Limb (tissue), 2 donors: ENCODE data around the gene RAPGEF6.
A peak's percentile ranks its signal among the peaks of the same experiment; 100 is the strongest.
"Not testable (repeated sequence)": the region's sequence is repeated elsewhere in the genome, so short reads cannot be mapped to it uniquely, and the experiment has no call there.

Experiments
- DNase-seq, 2 donors: peaks; one replicate each; pipeline ENCODE4 v3.0.0-alpha.2; 2016; ENCODE audit errors: extremely low spot score in 2 of 2

The RAPGEF6 gene

DNA sequence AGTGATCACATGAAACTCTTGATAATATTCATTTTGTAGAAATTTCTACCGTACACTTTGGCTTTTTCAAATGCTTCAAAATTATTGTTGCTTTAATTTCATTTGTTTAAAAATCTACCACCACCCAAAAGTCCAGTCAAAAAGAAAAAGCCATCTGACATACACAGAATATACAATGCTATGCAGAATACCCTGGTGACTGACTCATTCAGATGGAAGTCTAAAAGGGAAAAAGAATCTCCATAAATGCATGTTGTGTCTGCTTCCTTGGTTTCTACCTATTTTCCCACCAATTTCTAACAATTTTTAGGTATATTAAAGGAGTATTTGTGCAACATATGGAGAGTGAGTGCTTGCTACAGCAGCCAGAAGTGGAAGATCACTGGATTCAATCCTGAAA lies 9.3 kb upstream of the RAPGEF6 start:
- DNase-seq, result no peak

DNA sequence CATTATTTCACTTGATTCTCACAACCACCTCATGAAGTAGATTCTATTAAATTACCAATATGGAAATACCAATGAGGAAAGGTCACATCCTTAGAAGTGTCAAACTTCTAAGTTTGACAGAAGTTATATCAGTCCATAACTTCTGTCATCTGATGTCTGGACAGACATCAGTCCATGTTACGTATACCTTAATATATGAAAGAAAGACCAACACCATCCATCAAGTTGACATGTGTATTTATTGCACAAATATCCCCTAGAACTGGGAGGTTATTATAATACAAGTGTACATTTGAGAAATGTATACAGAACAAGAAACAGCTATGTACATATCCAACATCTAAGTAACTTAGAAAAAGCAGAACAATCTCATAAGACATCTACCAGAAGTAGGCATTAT lies 6.5 kb upstream of the RAPGEF6 start:
- no peak for DNase-seq

DNA sequence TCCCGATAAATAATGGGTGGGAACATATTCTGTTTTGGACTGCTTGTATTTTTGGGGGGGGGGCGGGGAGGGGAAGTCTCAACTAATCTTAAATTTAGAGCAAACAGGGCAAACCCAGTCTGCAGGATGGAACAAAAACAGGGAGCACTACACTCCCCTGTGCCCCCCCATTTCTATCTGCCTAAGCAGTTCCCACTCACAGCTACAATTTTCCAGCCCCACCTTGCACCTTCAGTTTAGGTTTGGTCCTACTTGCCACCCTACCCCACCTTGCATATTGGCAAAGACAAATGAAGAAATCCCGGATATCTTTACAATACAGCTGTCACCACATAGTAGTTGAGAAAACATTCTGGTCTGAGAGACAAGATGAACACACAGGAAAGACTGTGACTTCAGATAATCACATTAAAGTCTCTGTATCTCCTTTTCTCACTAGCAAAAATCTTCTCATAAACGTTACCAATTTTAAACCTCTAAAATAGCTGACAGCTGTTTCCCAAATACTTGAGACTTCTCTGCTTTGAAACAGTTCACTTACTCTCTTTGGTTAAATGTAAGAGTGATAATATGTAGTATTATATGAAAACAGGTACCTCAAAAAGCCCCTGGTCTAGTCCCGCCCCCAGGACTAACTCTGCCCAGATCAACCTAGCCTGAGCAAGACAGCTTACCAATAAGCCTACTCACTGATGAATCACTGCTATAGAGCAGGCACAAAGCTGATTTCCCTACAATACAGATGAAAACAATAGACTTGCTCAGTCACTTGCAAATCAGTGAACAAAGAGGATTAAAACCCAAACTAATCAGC lies 5.2 kb upstream of the RAPGEF6 start:
- no peak for DNase-seq

DNA sequence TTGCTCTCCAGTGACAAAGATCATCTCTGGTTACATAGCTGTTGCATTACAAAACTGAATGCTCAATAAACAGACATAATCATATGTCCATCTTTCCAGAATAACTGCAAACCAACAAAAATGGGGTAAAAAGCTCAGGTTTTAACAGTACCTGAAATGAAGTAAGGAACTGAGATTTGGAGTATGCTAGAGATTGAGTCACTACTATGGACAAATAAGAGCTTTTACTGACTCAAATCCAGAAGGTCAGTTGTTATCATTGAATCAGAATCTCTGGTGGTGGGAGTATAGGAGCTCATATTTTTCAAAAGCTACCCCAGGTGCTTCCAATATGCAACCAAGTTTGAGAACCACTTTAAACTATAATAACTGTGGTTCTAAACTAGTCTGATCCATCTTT lies 4.1 kb upstream of the RAPGEF6 start:
- DNase-seq, result no peak

DNA sequence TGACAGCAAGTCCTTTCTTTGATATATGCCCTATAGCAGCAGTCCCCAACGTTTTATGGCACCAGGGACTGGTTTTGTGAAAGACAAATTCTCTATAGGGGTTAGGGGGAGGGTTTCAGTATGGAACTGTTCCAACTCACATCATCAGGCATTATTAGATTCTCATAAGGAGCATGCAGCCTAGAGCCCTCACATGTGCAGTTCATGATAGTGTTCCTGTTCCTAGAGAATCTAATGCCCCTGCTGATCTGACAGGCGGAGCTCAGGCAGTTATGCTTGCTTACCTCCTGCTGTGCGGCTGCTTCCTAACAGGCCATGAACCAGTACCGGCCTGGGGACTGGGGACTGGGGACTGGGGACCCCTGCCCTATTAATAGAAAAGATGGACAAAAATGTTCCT lies 2.7 kb upstream of the RAPGEF6 start:
- DNase-seq, result no peak

DNA sequence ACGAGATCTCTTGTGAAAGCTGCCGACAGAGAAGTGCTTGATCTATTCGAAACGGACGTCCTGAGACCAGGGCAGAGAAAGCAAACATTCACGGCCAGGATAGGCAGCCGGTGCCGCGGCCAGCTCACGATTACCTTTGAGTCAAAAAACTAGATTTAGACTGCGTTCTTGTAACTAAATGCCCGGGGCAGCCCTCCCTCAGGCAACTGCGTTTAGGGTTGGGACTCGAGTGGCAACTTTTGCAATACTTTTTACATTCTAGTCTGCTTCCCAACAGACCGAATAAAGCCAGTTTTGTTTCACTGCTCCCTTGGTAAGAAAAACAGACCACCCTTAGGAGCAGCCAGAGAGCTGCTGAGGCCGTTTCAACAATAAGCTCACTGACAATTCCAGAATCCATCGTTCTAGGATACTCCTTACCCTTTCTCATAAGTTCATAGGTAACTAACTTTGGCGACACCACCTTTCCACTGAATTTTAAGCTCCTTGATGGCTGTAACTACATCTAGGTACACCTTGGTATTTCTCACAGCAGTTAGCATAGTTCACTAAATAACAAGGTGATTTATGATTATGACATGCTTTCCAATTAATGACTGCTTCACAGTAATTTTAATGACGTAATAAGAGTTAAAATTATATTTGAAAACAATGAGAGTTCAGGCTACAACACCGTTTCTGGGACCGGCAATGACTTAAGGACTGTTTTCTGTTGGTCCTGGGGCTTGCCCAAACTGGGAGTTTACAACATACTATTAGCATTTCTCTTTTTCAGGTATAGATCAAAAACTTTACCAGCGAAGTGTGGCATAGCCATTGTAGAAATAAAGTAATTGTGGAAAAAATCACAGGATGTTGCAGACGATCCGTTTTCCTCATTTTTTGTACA lies 899 bp upstream of the RAPGEF6 start:
- no peak for DNase-seq

DNA sequence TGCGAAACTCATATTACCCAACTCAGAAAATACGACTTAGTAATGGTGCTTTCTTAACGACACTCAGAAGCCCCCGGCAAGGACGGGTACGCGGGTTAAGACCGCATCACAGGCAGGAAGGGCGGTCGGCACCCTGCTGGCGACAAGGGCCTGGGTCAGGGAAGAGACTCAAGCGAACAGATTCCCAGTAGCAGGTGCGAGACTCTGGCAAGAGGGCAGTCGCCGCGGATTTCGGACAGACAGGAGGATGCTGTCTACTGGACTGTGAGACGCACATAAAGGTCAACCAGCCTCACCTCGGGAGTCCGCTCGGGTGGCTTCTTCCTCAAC lies 398 bp downstream of the RAPGEF6 start:
- DNase-seq, result peak in 1 of 2 donors; percentile 52

DNA sequence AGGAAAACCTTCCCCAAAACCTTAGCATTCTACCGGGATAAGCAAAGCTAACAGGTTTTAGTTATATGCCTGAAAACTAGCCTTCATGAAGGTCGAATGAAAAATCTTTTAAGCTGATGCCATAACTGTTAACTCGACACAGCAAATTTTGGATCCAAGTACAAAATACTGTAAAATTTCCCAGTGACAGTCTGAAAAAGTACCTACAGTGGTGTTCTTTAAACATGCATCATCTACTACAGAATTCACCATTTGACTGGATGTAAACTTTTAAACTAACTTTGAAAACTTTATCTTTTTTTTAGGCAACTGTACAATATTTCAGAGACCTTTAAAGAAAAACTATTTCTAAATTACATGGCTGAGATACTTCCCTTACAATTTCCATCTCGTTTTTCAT lies 791 bp downstream of the RAPGEF6 start:
- no peak for DNase-seq

DNA sequence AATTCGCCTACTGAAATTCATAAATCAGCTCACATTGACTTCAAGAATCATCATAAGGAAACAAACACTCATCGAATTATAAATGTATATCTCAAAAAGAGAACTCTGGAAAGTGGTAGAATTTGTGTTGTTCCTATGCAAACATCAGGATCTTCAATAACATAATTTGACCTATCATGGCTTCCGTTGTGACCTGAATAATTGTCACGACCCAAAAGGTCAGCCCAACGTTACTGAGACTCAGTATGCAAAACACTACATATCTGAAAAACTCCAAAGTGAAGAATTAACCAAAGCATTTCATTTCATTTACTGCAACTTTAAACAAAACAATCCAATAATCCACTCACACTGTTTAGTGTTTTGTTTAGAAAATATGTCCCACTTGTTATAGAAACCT lies 1.2 kb downstream of the RAPGEF6 start:
- DNase-seq, result no peak

DNA sequence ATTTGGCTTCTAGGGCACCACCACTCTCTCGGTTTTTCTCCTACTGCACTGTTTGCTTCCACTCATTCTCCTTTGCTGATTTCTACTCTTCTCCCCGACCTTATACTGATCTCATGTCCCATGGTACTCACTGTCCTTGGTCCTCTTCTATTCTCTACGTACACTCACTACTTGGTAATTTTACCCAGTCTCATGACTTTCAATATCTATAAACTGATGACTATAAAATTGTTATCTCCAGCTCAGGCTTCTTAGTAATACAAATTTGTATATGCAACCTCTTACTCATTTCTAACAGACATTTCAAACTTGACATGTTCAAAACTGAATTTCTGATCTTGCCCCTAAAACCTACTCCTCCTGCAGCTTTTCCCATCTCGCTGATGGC lies 4.1 kb downstream of the RAPGEF6 start:
- DNase-seq, result no peak

DNA sequence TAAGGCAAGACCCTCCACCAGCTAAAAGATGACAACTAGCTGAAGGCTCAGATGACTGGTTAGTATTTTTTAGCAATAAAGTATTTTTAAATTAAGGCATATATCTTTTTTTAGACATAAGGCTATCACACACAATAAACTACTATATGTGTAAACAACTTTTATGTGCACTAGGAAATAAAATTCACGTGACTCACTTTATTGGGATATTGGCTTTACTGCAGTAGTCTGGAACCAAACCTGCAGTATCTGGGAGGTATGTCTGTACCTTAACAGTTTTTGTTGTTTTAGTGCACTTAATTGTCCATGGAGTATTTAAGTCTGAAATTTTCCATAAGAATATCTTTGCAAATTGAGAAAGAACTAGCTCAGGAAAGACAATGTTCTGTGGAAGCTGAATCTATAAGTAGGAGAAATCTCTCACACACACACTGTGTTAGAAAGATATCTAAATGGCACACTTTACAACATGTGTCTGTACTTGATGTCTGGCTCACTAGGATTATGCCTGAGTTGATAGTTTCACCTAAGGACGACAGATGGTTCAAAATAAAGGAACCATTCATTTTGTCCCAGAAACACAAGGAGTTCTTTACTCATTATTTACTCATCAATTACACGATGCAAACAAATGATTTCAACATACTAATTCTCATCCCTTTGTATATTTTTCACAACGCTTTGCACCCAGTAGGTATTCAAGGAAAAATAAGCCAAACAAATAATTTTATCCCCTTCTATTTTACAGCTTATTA lies 4.6 kb downstream of the RAPGEF6 start:
- no peak for DNase-seq

DNA sequence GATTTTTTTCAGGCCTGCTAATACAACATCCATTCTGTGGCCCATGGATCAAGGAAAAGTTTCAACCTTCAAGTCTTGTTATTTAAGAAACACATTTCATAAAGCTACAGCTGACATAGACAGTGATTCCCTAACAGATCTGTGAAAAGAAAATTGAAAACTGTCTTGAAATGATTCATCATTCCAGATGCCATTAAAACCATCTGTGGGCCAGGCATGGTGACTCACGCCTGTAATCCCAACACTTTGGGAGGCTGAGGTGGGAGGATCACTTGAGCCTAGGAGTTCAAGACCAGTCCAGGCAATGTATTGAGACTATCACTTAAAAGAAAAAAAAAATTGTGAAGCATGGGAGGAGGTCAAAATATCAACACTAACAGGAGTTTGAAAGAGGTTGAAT lies 6.0 kb downstream of the RAPGEF6 start:
- DNase-seq, result no peak

DNA sequence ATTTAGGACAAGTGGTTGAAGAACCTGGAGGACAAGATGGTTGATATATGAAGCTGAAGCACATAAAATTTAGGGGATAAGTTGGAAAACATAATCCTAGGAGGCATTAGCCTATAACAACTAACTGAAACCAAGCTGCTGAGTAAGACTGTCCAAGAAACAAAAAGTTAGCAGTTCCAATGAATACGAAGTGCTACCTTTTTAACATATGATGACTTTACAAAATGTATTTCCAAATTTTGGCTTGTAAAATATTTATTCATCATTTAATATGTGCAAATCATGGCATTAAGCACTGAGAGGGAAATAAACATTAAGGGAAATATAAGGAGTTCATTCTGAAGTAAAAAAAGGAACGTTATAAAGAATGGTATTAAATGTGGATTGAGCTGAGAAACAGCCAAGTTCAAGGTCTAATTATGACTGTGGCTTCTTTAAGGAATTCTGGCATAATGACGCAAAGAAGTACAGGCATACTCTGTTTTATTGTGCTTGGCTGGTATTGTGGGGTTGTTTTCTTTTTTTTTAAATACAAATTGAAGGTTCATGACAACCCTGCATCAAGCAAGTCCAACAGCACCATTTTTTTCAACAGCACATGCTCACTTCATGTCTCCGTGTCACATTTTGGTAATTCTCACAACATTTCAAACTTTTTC lies 7.7 kb downstream of the RAPGEF6 start:
- DNase-seq, result no peak

DNA sequence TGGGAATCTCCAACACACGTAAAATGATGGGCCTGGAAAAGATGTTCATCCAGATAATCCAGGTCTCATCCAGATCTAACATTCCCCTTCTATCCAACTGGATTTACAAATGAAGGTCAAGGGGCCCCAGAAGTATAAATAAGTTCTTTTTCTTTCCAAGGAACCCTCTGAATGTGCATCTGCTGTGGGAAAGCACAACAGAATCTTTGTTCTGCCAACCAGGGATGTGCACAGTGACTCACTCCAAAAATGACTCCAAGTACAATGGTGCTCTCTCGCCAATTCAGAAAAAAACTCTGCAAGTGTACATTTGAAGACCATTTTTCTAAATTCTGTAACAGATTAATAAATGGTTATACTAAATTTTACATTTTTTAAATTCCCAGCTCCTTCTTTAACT lies 12.4 kb downstream of the RAPGEF6 start:
- DNase-seq, result no peak

DNA sequence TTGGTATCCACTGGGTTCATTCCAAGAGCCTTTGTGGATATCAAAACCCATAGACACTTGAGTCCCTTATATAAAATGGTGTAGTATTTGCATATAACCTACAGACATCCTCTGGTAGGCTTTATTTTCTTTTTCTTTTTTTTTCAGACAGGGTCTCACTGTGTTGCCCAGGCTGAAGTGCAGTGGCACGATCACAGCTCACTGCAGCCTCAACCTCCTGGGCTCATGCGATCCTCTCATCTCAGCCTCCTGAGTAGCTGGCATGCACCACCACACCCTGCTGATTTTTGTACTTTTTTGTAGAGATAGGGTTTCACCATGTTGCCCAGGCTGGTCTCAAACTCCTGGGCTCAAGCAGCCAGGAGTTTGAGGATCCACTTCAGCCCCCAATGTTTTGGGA lies 13.9 kb downstream of the RAPGEF6 start:
- DNase-seq, result not testable (repeated sequence)

DNA sequence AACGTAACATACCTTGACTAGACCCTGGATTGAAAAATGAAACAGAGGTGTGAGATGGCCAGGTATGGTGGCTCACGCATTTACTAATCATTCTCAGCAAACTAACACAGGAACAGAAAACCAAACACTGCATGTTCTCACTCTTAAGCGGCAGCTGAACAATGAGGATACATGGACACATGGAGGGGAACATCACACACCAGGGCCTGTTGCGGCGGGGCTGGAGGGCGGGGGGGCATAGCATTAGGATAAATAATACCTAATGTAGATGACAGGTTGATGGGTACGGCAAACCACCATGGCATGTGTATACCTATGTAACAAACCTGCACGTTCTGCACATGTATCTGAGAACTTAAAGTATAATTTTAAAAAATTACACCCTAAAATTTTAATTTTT lies 15.9 kb downstream of the RAPGEF6 start:
- DNase-seq, result no peak

DNA sequence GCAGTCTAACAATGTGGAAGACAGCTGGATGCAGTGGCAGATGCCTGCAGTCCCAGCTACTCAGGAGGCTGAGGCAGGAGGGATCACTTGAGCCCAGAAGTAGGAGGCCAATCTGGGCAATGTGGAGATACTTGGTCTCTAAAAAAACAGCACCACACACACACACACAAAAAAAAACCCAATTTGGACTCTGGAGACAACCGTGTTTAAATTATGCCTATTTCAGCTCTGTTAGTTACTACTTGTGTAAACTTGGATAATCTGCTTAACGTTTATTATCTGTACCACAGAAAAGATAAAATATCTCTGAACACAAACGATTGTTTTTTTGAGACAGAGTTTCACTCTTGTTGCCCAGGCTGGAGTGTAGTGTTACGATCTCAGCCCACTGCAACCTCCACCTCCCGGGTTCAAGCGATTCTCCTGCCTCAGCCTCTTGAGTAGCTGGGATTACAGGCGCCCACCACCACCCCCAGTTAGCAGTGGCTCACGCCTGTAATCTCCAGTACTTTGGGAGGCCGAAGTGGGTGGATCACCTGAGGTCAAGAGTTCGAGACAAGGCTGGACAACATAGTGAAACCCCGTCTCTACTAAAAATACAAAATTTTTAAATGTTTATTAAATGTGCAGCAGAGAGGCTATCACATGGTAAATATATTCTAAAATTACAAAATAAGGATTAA lies 17.7 kb downstream of the RAPGEF6 start:
- no peak for DNase-seq

DNA sequence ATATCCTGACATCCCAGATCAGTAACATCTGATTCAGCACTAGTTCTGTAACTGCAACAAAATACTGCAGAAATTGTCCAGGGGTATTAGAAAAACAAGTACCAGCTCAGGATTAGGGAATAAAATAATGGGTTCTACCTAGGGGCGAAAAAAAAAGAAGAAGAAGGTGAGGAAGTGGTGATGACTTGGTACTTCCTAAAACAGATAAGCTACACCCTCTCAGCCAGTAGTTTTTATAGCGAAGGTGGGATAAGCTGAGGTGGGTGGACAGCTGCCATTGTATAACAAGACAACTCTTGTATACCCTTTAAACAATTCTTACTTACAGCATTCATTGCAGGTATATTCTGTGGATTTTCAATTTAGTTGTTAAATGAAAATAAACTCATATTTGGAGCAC lies 19.1 kb downstream of the RAPGEF6 start:
- DNase-seq, result no peak

DNA sequence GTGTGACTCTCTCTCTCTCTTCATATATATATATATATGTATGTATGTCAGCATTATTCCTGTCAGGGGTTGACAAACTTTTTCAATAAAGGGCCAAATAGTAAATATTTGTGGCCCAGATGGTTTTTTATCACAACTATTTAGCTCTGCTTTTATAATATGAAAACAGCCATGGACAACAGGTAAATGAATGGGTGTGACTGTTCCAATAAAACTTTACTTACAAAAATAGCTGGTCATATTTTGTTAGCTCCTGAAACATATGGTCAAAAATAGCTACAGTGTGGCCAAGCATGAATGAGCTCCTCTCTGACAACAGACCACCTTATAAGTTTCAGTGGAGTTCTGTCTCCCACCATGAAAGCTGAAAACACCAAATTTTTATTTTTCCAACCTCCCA lies 21.6 kb downstream of the RAPGEF6 start:
- no peak for DNase-seq

DNA sequence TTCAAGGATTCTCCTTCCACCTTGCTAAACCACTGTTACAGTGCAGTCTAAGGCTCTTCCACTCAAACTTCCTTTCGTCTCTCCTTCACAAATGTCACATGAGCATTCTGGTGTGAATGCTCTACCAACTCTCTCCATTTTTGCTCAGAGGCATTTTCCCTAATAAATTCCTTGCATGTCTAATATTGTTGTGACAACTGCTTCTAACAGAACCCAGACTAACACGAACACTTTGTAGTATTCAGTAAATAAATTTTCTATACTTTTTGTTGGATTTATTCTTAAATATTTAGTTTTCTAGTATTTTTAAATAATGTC lies 24.0 kb downstream of the RAPGEF6 start:
- no peak for DNase-seq
